Measurements from ENCODE around the gene LDB2. TPM values are rescaled to one million over a fixed set of nuclear protein-coding genes. Genes with fewer than 3 reads are reported as not detected.

LDB2 gene
- polyA plus RNA-seq, 2 of the 4 experiments (the other 2 are of a cell fraction) = not detected

DNA sequence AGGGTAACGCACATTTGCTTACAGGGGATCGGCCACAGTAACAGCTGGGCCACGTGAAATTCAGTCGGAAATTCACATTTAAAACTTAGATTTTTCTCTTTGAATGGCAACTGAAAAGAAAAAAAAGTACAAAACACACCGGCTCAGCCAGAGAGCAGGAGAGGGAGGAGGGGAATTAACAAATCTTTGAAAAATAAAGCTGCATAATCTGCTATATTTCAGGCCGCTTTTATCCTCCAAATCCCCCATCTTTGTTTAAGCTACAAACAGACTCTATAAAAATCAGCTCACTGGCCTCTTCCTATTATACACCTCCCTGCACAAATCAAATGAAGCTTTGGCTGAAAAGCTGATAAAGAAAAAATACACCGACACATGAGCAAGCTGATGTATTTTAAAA, 169.1 kb downstream of the LDB2 start:
- no peak for DNase-seq (ENCODE audit: low read depth in 1 of 2, low spot score in 1 of 2)
- Histone ChIP-seq H3K4me1 (no peaks in the 10 kb centered on the region), H3K9me3 (no peaks in the 10 kb centered on the region), H3K4me3 (no peak overlapping the region), H3K27ac (no peak overlapping the region), H3K4me2 (no peak overlapping the region)
- ChIA-PET POLR2A (no interaction called here), CTCF (no interaction called here)
- 22% methylated on average over 7 of the region's 7 CpGs for WGBS (ENCODE audit: missing lambda C conversion rate)
- TF ChIP-seq NR3C1 (IDR thresholded peaks at IDR 0.05) (no peak), MYC (IDR thresholded peaks at IDR 0.05; ENCODE audit: borderline replicate concordance, low read length) (no peak), CHD4 (IDR thresholded peaks at IDR 0.05; ENCODE audit: borderline replicate concordance) (no peak), EP300 (IDR thresholded peaks at IDR 0.05) (no peak)
- no peak for ATAC-seq
- FAIRE-seq = no peak

DNA sequence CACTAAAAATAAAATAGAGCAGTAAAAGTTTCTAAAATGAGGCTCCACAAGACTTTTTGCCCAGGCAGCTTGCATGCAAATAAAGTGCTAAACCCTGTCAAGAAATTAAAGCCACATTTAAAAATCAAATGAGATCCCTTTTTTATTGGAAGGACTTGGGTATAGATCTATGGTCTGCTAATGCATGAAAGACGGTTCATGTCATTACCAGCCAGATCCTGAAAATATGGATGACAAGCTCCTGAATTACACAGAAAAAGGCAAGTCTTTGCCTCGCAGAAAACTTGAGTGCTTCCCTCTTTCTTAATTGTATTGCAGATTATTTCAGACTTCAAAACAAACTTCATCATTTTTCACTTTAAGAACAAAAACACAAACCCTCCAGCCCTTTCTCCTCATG, 169.6 kb downstream of the LDB2 start:
- CTCF ChIA-PET = no interaction called here
- Histone ChIP-seq H3K27ac (no peak overlapping the region), H3K4me3 (no peak overlapping the region), H3K9me3 (no peaks in the 10 kb centered on the region), H3K4me1 (no peaks in the 10 kb centered on the region), H3K4me2 (no peak overlapping the region)
- ATAC-seq (no peak), FAIRE-seq (no peak), DNase-seq (ENCODE audit: low read depth in 1 of 2, low spot score in 1 of 2) (no peak)
- no peak for TF ChIP-seq ZC3H11A (IDR thresholded peaks at IDR 0.05)
- no peak for TF ChIP-seq ZNF302 (CRISPR knock-in tag; IDR thresholded peaks at IDR 0.05)
- TF ChIP-seq TFCP2L1 (CRISPR knock-in tag; IDR thresholded peaks at IDR 0.05) = no peak
- no peak for TF ChIP-seq HOXB13 (CRISPR knock-in tag; IDR thresholded peaks at IDR 0.05; ENCODE audit: low read depth)
- no peak for TF ChIP-seq GATA3 (IDR thresholded peaks at IDR 0.05; ENCODE audit: borderline replicate concordance)
- no peak for TF ChIP-seq SREBF2 (IDR thresholded peaks at IDR 0.05)
- TF ChIP-seq, protein P1, sequence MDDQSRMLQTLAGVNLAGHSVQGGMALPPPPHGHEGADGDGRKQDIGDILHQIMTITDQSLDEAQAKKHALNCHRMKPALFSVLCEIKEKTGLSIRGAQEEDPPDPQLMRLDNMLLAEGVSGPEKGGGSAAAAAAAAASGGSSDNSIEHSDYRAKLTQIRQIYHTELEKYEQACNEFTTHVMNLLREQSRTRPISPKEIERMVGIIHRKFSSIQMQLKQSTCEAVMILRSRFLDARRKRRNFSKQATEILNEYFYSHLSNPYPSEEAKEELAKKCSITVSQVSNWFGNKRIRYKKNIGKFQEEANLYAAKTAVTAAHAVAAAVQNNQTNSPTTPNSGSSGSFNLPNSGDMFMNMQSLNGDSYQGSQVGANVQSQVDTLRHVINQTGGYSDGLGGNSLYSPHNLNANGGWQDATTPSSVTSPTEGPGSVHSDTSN (IDR thresholded peaks at IDR 0.05) = no peak
- no peak for TF ChIP-seq KDM5A (IDR thresholded peaks at IDR 0.05)
- no peak for TF ChIP-seq NFE2L2 (conservative IDR thresholded peaks at IDR 0.05; ENCODE audit: low read length)
- no peak for TF ChIP-seq NR3C1 (IDR thresholded peaks at IDR 0.05)
- POLR2A ChIA-PET = no interaction called here
- 0% methylated on average over 2 of the region's 2 CpGs for WGBS (ENCODE audit: missing lambda C conversion rate)

DNA sequence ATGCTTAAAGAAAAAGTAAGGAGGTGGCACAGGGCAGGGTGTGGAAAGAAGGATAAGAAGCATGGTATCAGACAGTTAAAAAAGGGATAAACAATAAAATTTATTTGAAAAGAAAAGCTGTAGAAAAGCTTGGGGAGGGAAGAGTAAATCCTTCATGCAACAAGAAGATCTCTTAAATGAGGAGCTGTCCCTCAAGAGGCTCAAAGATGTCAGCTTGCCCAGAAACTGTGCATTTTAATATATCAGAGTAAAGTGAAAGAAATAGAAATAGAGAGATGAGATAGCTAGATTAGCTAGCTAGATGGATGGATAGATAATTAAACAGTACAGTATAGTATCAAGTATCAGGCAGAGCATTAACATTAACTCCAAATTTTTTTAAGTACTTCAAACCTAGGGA, 170.3 kb downstream of the LDB2 start:
- Histone ChIP-seq H3K27ac (no peak overlapping the region), H3K4me3 (no peak overlapping the region), H3K4me2 (no peak overlapping the region), H3K9me3 (no peaks in the 10 kb centered on the region), H3K4me1 (no peaks in the 10 kb centered on the region)
- ATAC-seq (no peak), FAIRE-seq (no peak), DNase-seq (ENCODE audit: low read depth in 1 of 2, low spot score in 1 of 2) (no peak)
- CTCF ChIA-PET = no interaction called here
- no peak for TF ChIP-seq ZC3H11A (IDR thresholded peaks at IDR 0.05)
- TF ChIP-seq HOXB5 (CRISPR knock-in tag; IDR thresholded peaks at IDR 0.05) = no peak
- no peak for TF ChIP-seq MAZ (IDR thresholded peaks at IDR 0.05; ENCODE audit: borderline replicate concordance, low read depth, low read length)
- no peak for TF ChIP-seq SMC3 (IDR thresholded peaks at IDR 0.05)
- TF ChIP-seq, protein P2, sequence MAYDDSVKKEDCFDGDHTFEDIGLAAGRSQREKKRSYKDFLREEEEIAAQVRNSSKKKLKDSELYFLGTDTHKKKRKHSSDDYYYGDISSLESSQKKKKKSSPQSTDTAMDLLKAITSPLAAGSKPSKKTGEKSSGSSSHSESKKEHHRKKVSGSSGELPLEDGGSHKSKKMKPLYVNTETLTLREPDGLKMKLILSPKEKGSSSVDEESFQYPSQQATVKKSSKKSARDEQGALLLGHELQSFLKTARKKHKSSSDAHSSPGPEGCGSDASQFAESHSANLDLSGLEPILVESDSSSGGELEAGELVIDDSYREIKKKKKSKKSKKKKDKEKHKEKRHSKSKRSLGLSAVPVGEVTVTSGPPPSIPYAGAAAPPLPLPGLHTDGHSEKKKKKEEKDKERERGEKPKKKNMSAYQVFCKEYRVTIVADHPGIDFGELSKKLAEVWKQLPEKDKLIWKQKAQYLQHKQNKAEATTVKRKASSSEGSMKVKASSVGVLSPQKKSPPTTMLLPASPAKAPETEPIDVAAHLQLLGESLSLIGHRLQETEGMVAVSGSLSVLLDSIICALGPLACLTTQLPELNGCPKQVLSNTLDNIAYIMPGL (CRISPR knock-in tag; IDR thresholded peaks at IDR 0.05; ENCODE audit: borderline replicate concordance) = no peak
- no peak for TF ChIP-seq ZFP36 (IDR thresholded peaks at IDR 0.05; ENCODE audit: borderline replicate concordance, partially characterized antibody)
- no peak for TF ChIP-seq ELK1 (IDR thresholded peaks at IDR 0.05; ENCODE audit: low read depth, low read length)
- TF ChIP-seq PHF8 (IDR thresholded peaks at IDR 0.05; ENCODE audit: borderline replicate concordance, low read depth) = no peak
- no peak for TF ChIP-seq EHMT2 (IDR thresholded peaks at IDR 0.05; ENCODE audit: low read depth)
- TF ChIP-seq EHF (CRISPR knock-in tag; IDR thresholded peaks at IDR 0.05) = no peak
- no peak for TF ChIP-seq POLR2AphosphoS2 (conservative IDR thresholded peaks at IDR 0.05; ENCODE audit: low read length)
- no peak for TF ChIP-seq HOXB13 (CRISPR knock-in tag; IDR thresholded peaks at IDR 0.05; ENCODE audit: low read depth)
- no peak for TF ChIP-seq RFX5 (IDR thresholded peaks at IDR 0.05)
- TF ChIP-seq, protein P3, sequence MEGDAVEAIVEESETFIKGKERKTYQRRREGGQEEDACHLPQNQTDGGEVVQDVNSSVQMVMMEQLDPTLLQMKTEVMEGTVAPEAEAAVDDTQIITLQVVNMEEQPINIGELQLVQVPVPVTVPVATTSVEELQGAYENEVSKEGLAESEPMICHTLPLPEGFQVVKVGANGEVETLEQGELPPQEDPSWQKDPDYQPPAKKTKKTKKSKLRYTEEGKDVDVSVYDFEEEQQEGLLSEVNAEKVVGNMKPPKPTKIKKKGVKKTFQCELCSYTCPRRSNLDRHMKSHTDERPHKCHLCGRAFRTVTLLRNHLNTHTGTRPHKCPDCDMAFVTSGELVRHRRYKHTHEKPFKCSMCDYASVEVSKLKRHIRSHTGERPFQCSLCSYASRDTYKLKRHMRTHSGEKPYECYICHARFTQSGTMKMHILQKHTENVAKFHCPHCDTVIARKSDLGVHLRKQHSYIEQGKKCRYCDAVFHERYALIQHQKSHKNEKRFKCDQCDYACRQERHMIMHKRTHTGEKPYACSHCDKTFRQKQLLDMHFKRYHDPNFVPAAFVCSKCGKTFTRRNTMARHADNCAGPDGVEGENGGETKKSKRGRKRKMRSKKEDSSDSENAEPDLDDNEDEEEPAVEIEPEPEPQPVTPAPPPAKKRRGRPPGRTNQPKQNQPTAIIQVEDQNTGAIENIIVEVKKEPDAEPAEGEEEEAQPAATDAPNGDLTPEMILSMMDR (IDR thresholded peaks at IDR 0.05) = no peak
- TF ChIP-seq ZNF302 (CRISPR knock-in tag; IDR thresholded peaks at IDR 0.05) = no peak
- TF ChIP-seq KDM1A (IDR thresholded peaks at IDR 0.05; ENCODE audit: low read depth) = no peak
- TF ChIP-seq MAFK (IDR thresholded peaks at IDR 0.05; ENCODE audit: partially characterized antibody) = no peak
- POLR2A ChIA-PET = no interaction called here

Data from A549 (cell line).